OCI-M1 (cell line): ENCODE results near the gene KCNJ16.

ENCODE experiments used
- DNase-seq: peaks from one replicate; lab custom pipeline; 2025; lab: John Stamatoyannopoulos, UW

The KCNJ16 gene

GRCh38 chr17:70070305-70071027 lies 4.6 kb upstream of the KCNJ16 start:
- DNase-seq, result peak; percentile 26

- no peak for DNase-seq
Observed at GRCh38 chr17:70071127-70071526, 3.9 kb upstream of the KCNJ16 start.

GRCh38 chr17:70071620-70072019 lies 3.4 kb upstream of the KCNJ16 start:
- DNase-seq, result no peak

GRCh38 chr17:70072546-70073309 lies 2.3 kb upstream of the KCNJ16 start:
- no peak for DNase-seq

GRCh38 chr17:70073310-70073709 lies 1.7 kb upstream of the KCNJ16 start:
- DNase-seq, result no peak

- no peak for DNase-seq
Observed at GRCh38 chr17:70073799-70074198, 1.2 kb upstream of the KCNJ16 start.

- no peak for DNase-seq
Observed at GRCh38 chr17:70074236-70074830, 692 bp upstream of the KCNJ16 start.

GRCh38 chr17:70076189-70076588 lies 1.2 kb downstream of the KCNJ16 start:
- DNase-seq, result no peak

GRCh38 chr17:70076831-70077230 lies 1.8 kb downstream of the KCNJ16 start:
- DNase-seq, result no peak

GRCh38 chr17:70078549-70078948 lies 3.5 kb downstream of the KCNJ16 start:
- no peak for DNase-seq

- DNase-seq, result no peak
Observed at GRCh38 chr17:70078994-70079531, 4.0 kb downstream of the KCNJ16 start.

GRCh38 chr17:70080541-70081347 lies 5.7 kb downstream of the KCNJ16 start:
- no peak for DNase-seq

GRCh38 chr17:70081885-70082284 lies 6.9 kb downstream of the KCNJ16 start:
- DNase-seq, result no peak

GRCh38 chr17:70084476-70084875 lies 9.5 kb downstream of the KCNJ16 start:
- no peak for DNase-seq

- no peak for DNase-seq
Observed at GRCh38 chr17:70086516-70086915, 11.5 kb downstream of the KCNJ16 start.

- no peak for DNase-seq
Observed at GRCh38 chr17:70089513-70090148, 14.6 kb downstream of the KCNJ16 start.

GRCh38 chr17:70091005-70091568 lies 16.1 kb downstream of the KCNJ16 start:
- DNase-seq, result no peak

GRCh38 chr17:70091696-70092095 lies 16.7 kb downstream of the KCNJ16 start:
- no peak for DNase-seq

- DNase-seq, result no peak
Observed at GRCh38 chr17:70093163-70093562, 18.1 kb downstream of the KCNJ16 start.

GRCh38 chr17:70095455-70095854 lies 20.4 kb downstream of the KCNJ16 start:
- DNase-seq, result no peak

- DNase-seq, result no peak
Observed at GRCh38 chr17:70096861-70097260, 21.8 kb downstream of the KCNJ16 start.
